Measurements from ENCODE around the gene ABHD14A. TPM values are rescaled to one million over a fixed set of nuclear protein-coding genes. Genes with fewer than 3 reads are reported as not detected.
"Not testable (repeated sequence)": the region's sequence is repeated elsewhere in the genome, so short reads cannot be mapped to it uniquely, and the experiment has no call there.

ABHD14A gene
- total RNA-seq, 1 donor from 2014 or later: 17.8 TPM

GRCh38 chr3:51987568-51987967 lies 12.7 kb downstream of the ABHD14A start:
- intact Hi-C loops (cut with DNase I): no loop called here
- H3K9me3 ChIP-seq: no peaks in the 10 kb centered on the region
- H3K4me1 ChIP-seq: peaks cover 15% of the 10 kb centered on the region
- peaks cover 14% of the 10 kb centered on the region for H3K36me3 ChIP-seq
- ATAC-seq (no peak), DNase-seq (no peak)
- no peak overlapping the region for H3K27ac ChIP-seq
- H3K4me3 ChIP-seq: no peak overlapping the region
- TF ChIP-seq, protein P1, sequence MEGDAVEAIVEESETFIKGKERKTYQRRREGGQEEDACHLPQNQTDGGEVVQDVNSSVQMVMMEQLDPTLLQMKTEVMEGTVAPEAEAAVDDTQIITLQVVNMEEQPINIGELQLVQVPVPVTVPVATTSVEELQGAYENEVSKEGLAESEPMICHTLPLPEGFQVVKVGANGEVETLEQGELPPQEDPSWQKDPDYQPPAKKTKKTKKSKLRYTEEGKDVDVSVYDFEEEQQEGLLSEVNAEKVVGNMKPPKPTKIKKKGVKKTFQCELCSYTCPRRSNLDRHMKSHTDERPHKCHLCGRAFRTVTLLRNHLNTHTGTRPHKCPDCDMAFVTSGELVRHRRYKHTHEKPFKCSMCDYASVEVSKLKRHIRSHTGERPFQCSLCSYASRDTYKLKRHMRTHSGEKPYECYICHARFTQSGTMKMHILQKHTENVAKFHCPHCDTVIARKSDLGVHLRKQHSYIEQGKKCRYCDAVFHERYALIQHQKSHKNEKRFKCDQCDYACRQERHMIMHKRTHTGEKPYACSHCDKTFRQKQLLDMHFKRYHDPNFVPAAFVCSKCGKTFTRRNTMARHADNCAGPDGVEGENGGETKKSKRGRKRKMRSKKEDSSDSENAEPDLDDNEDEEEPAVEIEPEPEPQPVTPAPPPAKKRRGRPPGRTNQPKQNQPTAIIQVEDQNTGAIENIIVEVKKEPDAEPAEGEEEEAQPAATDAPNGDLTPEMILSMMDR (IDR thresholded peaks at IDR 0.05): no peak
- H3K27me3 ChIP-seq (ENCODE audit: low read depth): no peaks in the 10 kb centered on the region

DNA sequence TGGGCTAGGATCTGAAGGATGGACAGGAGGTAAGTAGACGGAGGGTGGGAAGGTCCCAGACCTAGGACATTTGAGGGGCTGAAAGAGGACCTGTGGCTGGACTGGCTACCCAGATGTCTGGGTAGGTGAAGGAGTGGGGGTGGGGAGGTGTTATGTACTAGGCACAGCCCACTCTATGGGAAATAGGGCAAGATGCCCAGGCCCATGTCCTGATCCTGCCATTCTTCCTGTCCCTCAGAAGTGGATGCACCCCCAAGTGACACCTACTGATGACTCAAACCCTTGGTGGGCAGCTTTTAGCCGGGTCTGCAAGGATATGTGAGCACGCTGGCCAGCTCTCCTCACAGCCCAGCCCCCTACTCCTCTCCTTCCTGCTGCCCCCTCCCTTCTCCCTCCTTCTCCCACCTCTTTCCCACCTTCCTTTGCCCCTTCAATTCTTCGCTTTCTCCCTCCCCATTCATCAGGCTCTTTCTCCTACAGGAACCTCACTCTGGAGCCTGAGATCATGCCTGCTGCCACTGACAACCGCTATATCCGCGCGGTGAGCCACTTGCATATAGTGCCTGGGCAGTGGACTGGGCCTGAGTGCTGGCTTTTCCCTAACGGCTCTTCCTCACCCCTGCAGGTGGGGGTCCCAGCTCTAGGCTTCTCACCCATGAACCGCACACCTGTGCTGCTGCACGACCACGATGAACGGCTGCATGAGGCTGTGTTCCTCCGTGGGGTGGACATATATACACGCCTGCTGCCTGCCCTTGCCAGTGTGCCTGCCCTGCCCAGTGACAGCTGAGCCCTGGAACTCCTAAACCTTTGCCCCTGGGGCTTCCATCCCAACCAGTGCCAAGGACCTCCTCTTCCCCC lies 13.7 kb downstream of the ABHD14A start:
- Histone ChIP-seq H3K4me1 (peaks cover 11% of the 10 kb centered on the region), H3K9me3 (no peaks in the 10 kb centered on the region), H3K27me3 (ENCODE audit: low read depth) (no peaks in the 10 kb centered on the region), H3K27ac (no peak overlapping the region), H3K36me3 (peaks cover 23% of the 10 kb centered on the region), H3K4me3 (no peak overlapping the region)
- DNase-seq: no peak
- TF ChIP-seq, protein P1 (IDR thresholded peaks at IDR 0.05): no peak
- intact Hi-C loops (cut with DNase I): no loop called here
- ATAC-seq: no peak

- H3K4me3 ChIP-seq; DNase-seq; ATAC-seq; H3K27ac ChIP-seq; H3K9me3 ChIP-seq; intact Hi-C loops (cut with DNase I); H3K27me3 ChIP-seq (ENCODE audit: low read depth): not testable (repeated sequence)
- H3K36me3 ChIP-seq: peaks cover 40% of the 10 kb centered on the region
- peaks cover 19% of the 10 kb centered on the region for H3K4me1 ChIP-seq
Observed at GRCh38 chr3:51990501-51990971, 15.7 kb downstream of the ABHD14A start.

DNA sequence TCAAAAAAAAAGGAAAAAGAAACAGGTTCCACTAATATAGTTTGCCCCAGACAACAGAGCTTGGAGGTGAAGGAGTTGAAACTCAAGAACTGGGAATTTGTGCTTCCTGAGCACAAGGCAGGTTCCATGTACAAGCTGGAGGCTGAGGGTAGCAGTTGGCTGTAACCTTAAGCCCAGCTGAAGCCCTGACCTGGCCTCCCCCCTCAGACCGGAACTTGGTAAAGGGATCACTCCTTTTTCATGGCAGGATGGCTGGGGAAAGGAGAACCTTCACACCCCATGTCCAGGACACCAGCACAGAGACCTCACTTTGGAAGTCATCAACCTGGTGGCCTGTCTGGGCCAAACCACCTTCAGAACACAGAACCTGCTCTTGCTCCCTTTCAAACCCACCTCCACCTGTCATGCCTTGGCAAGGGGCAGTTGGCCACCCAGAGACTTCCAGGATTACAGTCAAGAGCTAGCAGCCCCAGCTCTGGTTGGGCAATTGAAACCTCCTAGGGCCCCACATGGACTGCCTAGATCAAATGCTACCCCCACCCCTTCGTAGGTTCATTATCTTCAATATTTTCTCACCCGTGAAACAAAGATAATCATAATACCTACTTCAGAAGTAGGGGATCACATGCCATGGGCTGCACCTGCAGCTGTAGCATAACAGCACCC lies 17.3 kb downstream of the ABHD14A start:
- intact Hi-C loops (cut with DNase I): no loop called here
- DNase-seq: no peak
- no peaks in the 10 kb centered on the region for H3K27me3 ChIP-seq (ENCODE audit: low read depth)
- no peak overlapping the region for H3K4me3 ChIP-seq
- ATAC-seq: no peak
- peaks cover 19% of the 10 kb centered on the region for H3K4me1 ChIP-seq
- peaks cover 40% of the 10 kb centered on the region for H3K36me3 ChIP-seq
- no peaks in the 10 kb centered on the region for H3K9me3 ChIP-seq
- no peak overlapping the region for H3K27ac ChIP-seq
- TF ChIP-seq, protein P1 (IDR thresholded peaks at IDR 0.05): no peak

- ATAC-seq; H3K27ac ChIP-seq; intact Hi-C loops (cut with DNase I); H3K9me3 ChIP-seq; DNase-seq; H3K4me3 ChIP-seq; H3K27me3 ChIP-seq (ENCODE audit: low read depth): not testable (repeated sequence)
- peaks cover 19% of the 10 kb centered on the region for H3K4me1 ChIP-seq
- H3K36me3 ChIP-seq: peaks cover 40% of the 10 kb centered on the region
Observed at GRCh38 chr3:51993657-51994056, 18.8 kb downstream of the ABHD14A start.

- intact Hi-C loops (cut with DNase I): no loop called here
- Histone ChIP-seq H3K9me3 (no peaks in the 10 kb centered on the region), H3K36me3 (peaks cover 40% of the 10 kb centered on the region), H3K27ac (no peak overlapping the region), H3K4me3 (peak overlapping the region; percentile 80), H3K4me1 (peaks cover 19% of the 10 kb centered on the region), H3K27me3 (ENCODE audit: low read depth) (no peaks in the 10 kb centered on the region)
- no peak for DNase-seq
- no peak for ATAC-seq
- TF ChIP-seq, protein P1 (IDR thresholded peaks at IDR 0.05): no peak
Observed at GRCh38 chr3:51994530-51994929, 19.7 kb downstream of the ABHD14A start.

Data from lower lobe of right lung (tissue), 2 donors.